Frontal cortex (tissue), 4 donors: Measurements from ENCODE around the gene XIRP2. TPM values are rescaled to one million over a fixed set of nuclear protein-coding genes. Genes with fewer than 3 reads are reported as not detected.

Experiments used
- DNase-seq, 2 donors: peaks; one replicate each; pipeline ENCODE4 v3.0.0; 2012; ENCODE audit warnings: low spot score in 2 of 2
- FAIRE-seq: peaks from 2 replicates; lab custom pipeline; 2012; peaks lifted over from hg19 to GRCh38; lab: Jason Lieb, UNC
- total RNA-seq: library from RNA; depleted of rRNA; stranded (reverse); fragments of >200 nt; gene quantifications from one replicate; pipeline ENCODE4 v1.2.3, GENCODE V29; 2014
- donor health status: control.
- donor health status: control.
- donor health status: control.

XIRP2 gene
- total RNA-seq = 0.41 TPM

GRCh38 chr2:166888180-166888579, at the start of gene XIRP2:
Gene XIRP2 (plus strand): TSS chr2:166888480. CDS start chr2:166903483, 15,003 bp downstream.
- no peak for FAIRE-seq
- no peak for DNase-seq

GRCh38 chr2:166841152-166841551, 47.1 kb upstream of the XIRP2 start:
- FAIRE-seq (no peak), DNase-seq (no peak)

GRCh38 chr2:166841679-166842078, 46.6 kb upstream of the XIRP2 start:
- no peak for FAIRE-seq
- no peak for DNase-seq

- FAIRE-seq (no peak), DNase-seq (no peak)
Observed at GRCh38 chr2:166844111-166844510, 44.2 kb upstream of the XIRP2 start.

GRCh38 chr2:166862468-166863132, 25.7 kb upstream of the XIRP2 start:
- no peak for DNase-seq

GRCh38 chr2:166867874-166868514, 20.3 kb upstream of the XIRP2 start:
- DNase-seq (no peak), FAIRE-seq (no peak)

More at GRCh38 chr2:166862468-166863132, 25.7 kb upstream of the XIRP2 start:
- FAIRE-seq = no peak

GRCh38 chr2:166870346-166870745, 17.9 kb upstream of the XIRP2 start:
- DNase-seq = no peak
- no peak for FAIRE-seq

- FAIRE-seq (no peak), DNase-seq (no peak)
Observed at GRCh38 chr2:166881177-166881576, 7.1 kb upstream of the XIRP2 start.

GRCh38 chr2:166882851-166883250, 5.4 kb upstream of the XIRP2 start:
- DNase-seq (no peak), FAIRE-seq (no peak)

- no peak for FAIRE-seq
- no peak for DNase-seq
Observed at GRCh38 chr2:166891727-166892126, 3.4 kb downstream of the XIRP2 start.

- no peak for DNase-seq
- FAIRE-seq = no peak
Observed at GRCh38 chr2:166892397-166892796, 4.1 kb downstream of the XIRP2 start.

GRCh38 chr2:166895243-166895642, 7.0 kb downstream of the XIRP2 start:
- no peak for FAIRE-seq
- DNase-seq = no peak

GRCh38 chr2:166897666-166898065, 9.4 kb downstream of the XIRP2 start:
- DNase-seq (no peak), FAIRE-seq (no peak)

- FAIRE-seq (no peak), DNase-seq (no peak)
Observed at GRCh38 chr2:166899676-166900075, 11.4 kb downstream of the XIRP2 start.

GRCh38 chr2:166900700-166901099, 12.4 kb downstream of the XIRP2 start:
- FAIRE-seq = no peak
- no peak for DNase-seq

- no peak for DNase-seq
- no peak for FAIRE-seq
Observed at GRCh38 chr2:166901336-166901735, 13.1 kb downstream of the XIRP2 start.

- DNase-seq (no peak), FAIRE-seq (no peak)
Observed at GRCh38 chr2:166916987-166917386, 28.7 kb downstream of the XIRP2 start.

GRCh38 chr2:166917415-166917814, 29.1 kb downstream of the XIRP2 start:
- DNase-seq (no peak), FAIRE-seq (no peak)

- FAIRE-seq (no peak), DNase-seq (no peak)
Observed at GRCh38 chr2:166921261-166921896, 33.1 kb downstream of the XIRP2 start.

- DNase-seq (no peak), FAIRE-seq (no peak)
Observed at GRCh38 chr2:166924967-166925366, 36.7 kb downstream of the XIRP2 start.

GRCh38 chr2:166926657-166927056, 38.4 kb downstream of the XIRP2 start:
- FAIRE-seq (no peak), DNase-seq (no peak)
